ENCODE data around the gene MRPS2. TPM values are rescaled to one million over a fixed set of nuclear protein-coding genes. Genes with fewer than 3 reads are reported as not detected.
"Not testable (repeated sequence)": the region's sequence is repeated elsewhere in the genome, so short reads cannot be mapped to it uniquely, and the experiment has no call there.

MRPS2 gene
- total RNA-seq, 2 experiments from 2014 or later, result 20.8 to 23.2 TPM

DNA sequence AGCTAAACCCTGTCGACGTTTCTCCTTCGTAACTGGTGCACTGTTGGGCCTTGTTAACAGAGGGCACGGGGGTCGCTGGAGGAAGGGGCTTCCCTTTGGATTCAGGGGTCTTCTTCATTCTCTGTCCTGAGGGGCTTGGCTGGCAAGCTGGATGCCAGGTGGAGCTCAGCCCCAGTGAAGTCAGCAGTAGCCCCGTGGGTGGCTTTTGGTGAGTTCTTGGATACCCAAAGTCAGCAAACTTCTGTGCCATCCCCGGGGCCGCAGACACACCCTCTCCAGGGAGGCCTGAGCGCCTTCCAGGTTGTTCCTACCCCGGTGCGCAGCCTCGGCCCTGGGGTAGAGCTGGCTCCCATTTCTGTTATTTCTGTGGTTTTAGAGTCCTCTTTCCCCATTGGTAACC, 33.2 kb downstream of the MRPS2 start:
- Mint-ChIP-seq H3K36me3 (ENCODE audit: low read depth) (no peaks in the 10 kb centered on the region), H3K27ac (no peak overlapping the region), H3K27me3 (peaks cover 52% of the 10 kb centered on the region), H3K9me3 (no peaks in the 10 kb centered on the region), H3K4me1 (ENCODE audit: low read depth) (no peaks in the 10 kb centered on the region), H3K4me3 (no peak overlapping the region)
- Histone ChIP-seq H3K27ac (ENCODE audit: low read depth in 1 of 2, low read length in 2 of 2) (no peak overlapping the region), H3K4me1 (ENCODE audit: insufficient read depth, low read length) (no peaks in the 10 kb centered on the region), H3K9me3 (ENCODE audit: control insufficient read depth in 1 of 2, insufficient read depth in 1 of 2, low read length in 2 of 2) (no peaks in the 10 kb centered on the region), H3K27me3 (ENCODE audit: control insufficient read depth in 1 of 2, insufficient read depth in 2 of 2, low read length in 2 of 2) (peaks cover 4 to 17% of the 10 kb centered on the region in 2 experiments), H3K4me3 (ENCODE audit: low read length) (no peak overlapping the region), H3K36me3 (ENCODE audit: insufficient read depth, low read length) (no peaks in the 10 kb centered on the region)
- DNase-seq, result no peak
- TF ChIP-seq, protein P1, sequence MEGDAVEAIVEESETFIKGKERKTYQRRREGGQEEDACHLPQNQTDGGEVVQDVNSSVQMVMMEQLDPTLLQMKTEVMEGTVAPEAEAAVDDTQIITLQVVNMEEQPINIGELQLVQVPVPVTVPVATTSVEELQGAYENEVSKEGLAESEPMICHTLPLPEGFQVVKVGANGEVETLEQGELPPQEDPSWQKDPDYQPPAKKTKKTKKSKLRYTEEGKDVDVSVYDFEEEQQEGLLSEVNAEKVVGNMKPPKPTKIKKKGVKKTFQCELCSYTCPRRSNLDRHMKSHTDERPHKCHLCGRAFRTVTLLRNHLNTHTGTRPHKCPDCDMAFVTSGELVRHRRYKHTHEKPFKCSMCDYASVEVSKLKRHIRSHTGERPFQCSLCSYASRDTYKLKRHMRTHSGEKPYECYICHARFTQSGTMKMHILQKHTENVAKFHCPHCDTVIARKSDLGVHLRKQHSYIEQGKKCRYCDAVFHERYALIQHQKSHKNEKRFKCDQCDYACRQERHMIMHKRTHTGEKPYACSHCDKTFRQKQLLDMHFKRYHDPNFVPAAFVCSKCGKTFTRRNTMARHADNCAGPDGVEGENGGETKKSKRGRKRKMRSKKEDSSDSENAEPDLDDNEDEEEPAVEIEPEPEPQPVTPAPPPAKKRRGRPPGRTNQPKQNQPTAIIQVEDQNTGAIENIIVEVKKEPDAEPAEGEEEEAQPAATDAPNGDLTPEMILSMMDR (IDR thresholded peaks at IDR 0.05), result no peak
- ATAC-seq (ENCODE audit: poor library complexity), result no peak
- intact Hi-C loops (cut with DNase I, micrococcal nuclease), result no loop called here
- ChIA-PET CTCF (no interaction called here), POLR2A (no interaction called here)

DNA sequence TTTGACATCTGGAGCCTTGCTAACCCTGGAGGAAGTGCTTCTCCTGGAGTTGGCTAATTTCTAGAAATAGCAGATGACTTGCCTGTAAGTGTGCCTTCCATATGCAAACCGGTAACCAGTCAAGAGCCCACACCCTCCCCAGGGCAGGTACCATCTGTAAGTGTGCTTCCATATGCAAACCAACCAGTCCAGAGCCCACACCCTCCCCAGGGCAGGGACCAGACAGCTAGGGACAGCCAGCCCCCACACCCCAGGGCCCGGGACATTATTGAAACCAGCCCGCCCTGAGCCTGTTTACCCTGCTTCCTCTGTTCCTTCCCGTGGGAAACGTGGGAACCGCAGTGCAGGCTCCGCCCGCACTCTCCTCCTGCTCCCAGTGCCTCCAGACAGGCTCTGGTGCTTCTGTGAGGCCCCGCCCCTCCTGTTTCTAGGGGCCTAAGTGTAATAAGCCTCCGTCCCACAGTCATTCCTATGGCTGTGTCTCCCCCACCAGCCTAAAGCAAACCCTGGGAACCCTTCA, 33.8 kb downstream of the MRPS2 start:
- DNase-seq; ATAC-seq (ENCODE audit: poor library complexity); intact Hi-C loops (cut with DNase I, micrococcal nuclease); H3K4me1 Mint-ChIP-seq (ENCODE audit: low read depth); H3K36me3 ChIP-seq (ENCODE audit: insufficient read depth, low read length); H3K9me3 ChIP-seq (ENCODE audit: control insufficient read depth in 1 of 2, insufficient read depth in 1 of 2, low read length in 2 of 2); H3K27ac ChIP-seq (ENCODE audit: low read depth in 1 of 2, low read length in 2 of 2); H3K4me1 ChIP-seq (ENCODE audit: insufficient read depth, low read length); H3K27ac Mint-ChIP-seq; H3K4me3 Mint-ChIP-seq; H3K9me3 Mint-ChIP-seq; POLR2A ChIA-PET; CTCF ChIA-PET; H3K4me3 ChIP-seq (ENCODE audit: low read length); H3K36me3 Mint-ChIP-seq (ENCODE audit: low read depth): not testable (repeated sequence)
- H3K27me3 ChIP-seq (ENCODE audit: control insufficient read depth in 1 of 2, insufficient read depth in 2 of 2, low read length in 2 of 2), result peaks cover 5 to 17% of the 10 kb centered on the region in 2 experiments
- H3K27me3 Mint-ChIP-seq, result peaks cover 56% of the 10 kb centered on the region

DNA sequence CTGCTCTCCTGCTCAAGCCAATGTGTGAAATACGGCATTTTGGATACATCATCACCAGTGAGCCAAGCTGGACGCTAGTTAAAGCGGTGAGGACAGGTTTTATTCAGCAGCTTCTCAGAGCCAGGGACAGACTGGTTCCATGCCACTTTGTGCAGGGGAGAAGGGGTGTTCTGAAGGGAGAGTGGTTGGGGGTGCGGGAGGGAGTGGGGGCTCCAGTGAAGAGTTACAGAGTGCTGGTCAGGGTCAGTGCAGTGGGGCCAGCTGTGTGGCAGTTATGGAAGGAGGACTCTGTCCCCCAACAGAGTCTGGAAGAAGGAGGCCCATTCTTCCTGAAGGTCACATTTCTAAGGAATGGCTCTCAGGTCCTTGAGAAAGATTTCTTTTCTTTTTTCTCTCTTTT, 34.3 kb downstream of the MRPS2 start:
- CTCF ChIA-PET; H3K36me3 Mint-ChIP-seq (ENCODE audit: low read depth); intact Hi-C loops (cut with DNase I, micrococcal nuclease); H3K4me1 Mint-ChIP-seq (ENCODE audit: low read depth); H3K27ac Mint-ChIP-seq; H3K27ac ChIP-seq (ENCODE audit: low read depth in 1 of 2, low read length in 2 of 2); H3K9me3 ChIP-seq (ENCODE audit: control insufficient read depth in 1 of 2, insufficient read depth in 1 of 2, low read length in 2 of 2); POLR2A ChIA-PET; H3K4me1 ChIP-seq (ENCODE audit: insufficient read depth, low read length); H3K36me3 ChIP-seq (ENCODE audit: insufficient read depth, low read length); ATAC-seq (ENCODE audit: poor library complexity); DNase-seq; H3K4me3 Mint-ChIP-seq; H3K4me3 ChIP-seq (ENCODE audit: low read length); H3K9me3 Mint-ChIP-seq: not testable (repeated sequence)
- peaks cover 54% of the 10 kb centered on the region for H3K27me3 Mint-ChIP-seq
- H3K27me3 ChIP-seq (ENCODE audit: control insufficient read depth in 1 of 2, insufficient read depth in 2 of 2, low read length in 2 of 2), result peaks cover 7 to 17% of the 10 kb centered on the region in 2 experiments

DNA sequence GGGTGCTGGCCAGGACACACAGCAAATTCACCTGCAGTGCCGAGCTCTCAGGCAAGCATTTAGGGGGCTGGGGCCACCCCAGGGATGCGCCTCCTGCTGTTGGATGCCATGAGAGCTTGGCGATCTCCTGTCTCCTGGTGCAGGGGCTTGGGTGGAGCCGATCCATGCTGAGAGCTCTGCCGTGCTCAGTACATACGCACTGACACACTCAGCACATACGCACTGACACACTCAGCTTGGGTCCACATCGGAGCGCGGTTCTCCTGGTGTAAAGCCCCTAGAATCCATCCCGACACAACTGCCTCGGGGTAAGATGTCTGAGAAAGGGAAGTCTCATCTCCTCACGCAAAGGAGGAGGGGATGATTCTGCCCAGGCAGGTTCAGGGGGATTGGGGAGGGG, 35.1 kb downstream of the MRPS2 start:
- H3K27ac Mint-ChIP-seq; H3K36me3 Mint-ChIP-seq (ENCODE audit: low read depth); H3K36me3 ChIP-seq (ENCODE audit: insufficient read depth, low read length); H3K4me3 Mint-ChIP-seq; DNase-seq; H3K27ac ChIP-seq (ENCODE audit: low read depth in 1 of 2, low read length in 2 of 2); CTCF ChIA-PET; H3K4me1 ChIP-seq (ENCODE audit: insufficient read depth, low read length); H3K4me1 Mint-ChIP-seq (ENCODE audit: low read depth); ATAC-seq (ENCODE audit: poor library complexity); intact Hi-C loops (cut with DNase I, micrococcal nuclease); H3K9me3 Mint-ChIP-seq; H3K4me3 ChIP-seq (ENCODE audit: low read length); H3K9me3 ChIP-seq (ENCODE audit: control insufficient read depth in 1 of 2, insufficient read depth in 1 of 2, low read length in 2 of 2); POLR2A ChIA-PET: not testable (repeated sequence)
- peaks cover 7 to 17% of the 10 kb centered on the region in 2 experiments for H3K27me3 ChIP-seq (ENCODE audit: control insufficient read depth in 1 of 2, insufficient read depth in 2 of 2, low read length in 2 of 2)
- H3K27me3 Mint-ChIP-seq, result peaks cover 54% of the 10 kb centered on the region

Measured in CD4-positive, alpha-beta T cell (primary cell).